GM21447 (cell line): Measurements from ENCODE around the gene LCE3E.

Experiments used
- ATAC-seq: cut with Tn5 transposase; IDR thresholded peaks from one replicate; pipeline ENCODE4 v1.9.1; 2021; ENCODE audit not compliant: unreplicated experiment

The LCE3E gene

DNA sequence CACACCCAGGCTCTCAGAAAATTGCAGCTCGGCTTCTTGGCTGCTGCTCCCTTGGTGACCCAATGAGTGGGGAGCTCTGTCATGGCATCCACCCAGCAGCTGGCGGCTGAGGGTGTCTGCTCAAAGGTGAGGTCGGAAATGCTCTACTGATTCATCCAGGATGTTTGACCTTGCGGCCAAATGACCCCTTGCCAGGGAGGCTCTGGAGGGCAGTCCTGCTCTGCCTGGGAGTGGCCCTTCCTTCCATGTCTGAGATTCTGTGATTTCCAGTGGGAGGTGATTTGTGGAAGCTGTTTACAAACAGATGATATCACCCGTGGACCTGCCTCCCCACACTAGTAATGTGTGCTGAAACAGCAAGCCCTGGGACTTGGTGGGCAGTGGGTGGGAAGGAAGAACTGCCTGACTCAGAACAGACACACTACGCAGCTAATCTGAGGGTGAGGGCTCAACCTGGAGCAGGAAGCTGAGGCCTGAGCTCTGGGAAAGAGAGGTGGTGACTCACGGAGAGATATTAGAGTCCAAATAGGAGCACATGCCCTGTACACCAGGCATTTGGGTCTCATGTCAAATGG, 49.3 kb downstream of the LCE3E start:
- ATAC-seq = no peak

DNA sequence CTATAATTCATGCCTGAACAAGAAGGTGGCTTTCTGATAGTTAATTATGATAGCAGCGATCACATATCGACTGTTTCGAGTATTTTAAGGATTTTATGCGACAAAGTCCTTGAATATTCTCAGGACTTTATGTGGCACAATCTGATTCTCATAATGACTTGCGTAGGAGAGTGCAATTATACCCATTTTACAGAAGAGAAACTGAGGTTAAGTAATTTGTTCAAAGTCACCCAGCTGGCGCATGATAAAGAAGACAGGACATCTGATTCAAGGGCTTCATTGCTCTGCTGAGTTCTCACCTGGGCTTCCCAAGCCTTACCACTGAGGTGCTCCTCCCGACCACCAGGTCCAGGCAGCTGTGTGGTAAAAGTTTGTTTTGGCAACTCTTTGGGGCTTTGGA, 50.5 kb downstream of the LCE3E start:
- ATAC-seq = no peak
